Spleen (tissue), 7 donors: Measurements from ENCODE around the gene PRKCD.
"Not testable (repeated sequence)": the region's sequence is repeated elsewhere in the genome, so short reads cannot be mapped to it uniquely, and the experiment has no call there.

ENCODE experiments used
- POLR2A ChIP-seq, 3 donors: fragments of 450-650 bp; IDR thresholded peaks; one replicate each; pipeline ENCODE4 v1.5.1; 2017; ENCODE audit warnings: antibody characterized with exemption in 3 of 3, mild to moderate bottlenecking in 1 of 3
- POLR2AphosphoS5 ChIP-seq, 3 donors: sonication (generic); formaldehyde crosslinking; IDR thresholded peaks; one replicate each; pipeline ENCODE4 v1.5.1; 2017; ENCODE audit warnings: antibody characterized with exemption in 3 of 3
- TF ChIP-seq, protein P1 (sequence below), 11 experiments: fragments of 200-600 bp in 7 of 11; fragments of 450-650 bp in 4 of 11; sonication (generic) in 4 of 11; IDR thresholded peaks in 8 of 11; conservative IDR thresholded peaks in 3 of 11; 1 replicate in 7 of 11; 2 replicates in 4 of 11; pipeline versions ENCODE4 v1.4.0 to v1.8.0; 2016 to 2021; ENCODE audit warnings: antibody characterized with exemption in 11 of 11, inconsistent platforms in 4 of 11, mild to moderate bottlenecking in 1 of 11
- donor health status: DM: no; HTN: no; CAD: no; lungs with moderate emphysema.
- donor health status: DM: no; HTN: no; CAD: no.
- donor health status: DM: no; HTN: no; CAD: no.

DNA sequence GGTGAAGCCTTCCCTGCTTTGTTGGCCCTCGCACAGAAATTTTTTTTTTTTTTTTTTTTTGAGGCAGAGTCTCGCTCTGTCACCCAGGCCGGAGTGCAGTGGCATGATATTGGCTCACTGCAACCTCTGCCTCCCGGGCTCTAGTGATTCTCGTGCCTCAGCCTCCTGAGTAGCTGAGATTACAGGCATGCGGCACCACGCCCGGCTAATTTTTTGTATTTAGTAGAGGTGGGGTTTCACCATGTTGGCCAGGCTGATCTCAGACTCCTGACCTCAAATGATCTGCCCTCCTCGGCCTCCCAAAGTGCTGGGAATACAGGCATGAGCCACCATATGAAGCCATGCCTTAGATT, 9.9 kb upstream of the PRKCD start:
- TF ChIP-seq, protein P1, sequence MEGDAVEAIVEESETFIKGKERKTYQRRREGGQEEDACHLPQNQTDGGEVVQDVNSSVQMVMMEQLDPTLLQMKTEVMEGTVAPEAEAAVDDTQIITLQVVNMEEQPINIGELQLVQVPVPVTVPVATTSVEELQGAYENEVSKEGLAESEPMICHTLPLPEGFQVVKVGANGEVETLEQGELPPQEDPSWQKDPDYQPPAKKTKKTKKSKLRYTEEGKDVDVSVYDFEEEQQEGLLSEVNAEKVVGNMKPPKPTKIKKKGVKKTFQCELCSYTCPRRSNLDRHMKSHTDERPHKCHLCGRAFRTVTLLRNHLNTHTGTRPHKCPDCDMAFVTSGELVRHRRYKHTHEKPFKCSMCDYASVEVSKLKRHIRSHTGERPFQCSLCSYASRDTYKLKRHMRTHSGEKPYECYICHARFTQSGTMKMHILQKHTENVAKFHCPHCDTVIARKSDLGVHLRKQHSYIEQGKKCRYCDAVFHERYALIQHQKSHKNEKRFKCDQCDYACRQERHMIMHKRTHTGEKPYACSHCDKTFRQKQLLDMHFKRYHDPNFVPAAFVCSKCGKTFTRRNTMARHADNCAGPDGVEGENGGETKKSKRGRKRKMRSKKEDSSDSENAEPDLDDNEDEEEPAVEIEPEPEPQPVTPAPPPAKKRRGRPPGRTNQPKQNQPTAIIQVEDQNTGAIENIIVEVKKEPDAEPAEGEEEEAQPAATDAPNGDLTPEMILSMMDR (IDR thresholded peaks at IDR 0.05 in 8 of 11, conservative IDR thresholded peaks at IDR 0.05 in 3 of 11) = not testable (repeated sequence)
- TF ChIP-seq POLR2A, POLR2AphosphoS5 (IDR thresholded peaks at IDR 0.05): not testable (repeated sequence)
